Stomach (tissue), 9 donors: ENCODE data around the gene RNF4. TPM values are rescaled to one million over a fixed set of nuclear protein-coding genes. Genes with fewer than 3 reads are reported as not detected.
A peak's percentile ranks its signal among the peaks of the same experiment; 100 is the strongest.

Experiments
- DNase-seq, 2 donors: peaks; one replicate each; pipeline versions ENCODE4 v3.0.0 to v3.0.0-alpha.2; 2013 to 2019
- H3K27ac ChIP-seq, 5 donors: fragments of 200-600 bp in 4 of 5; sonication (generic) in 4 of 5; one replicate each; pipeline ENCODE4 v1.5.1; 2013 to 2019; ENCODE audit warnings: mild to moderate bottlenecking in 1 of 5, moderate library complexity in 1 of 5
- H3K27me3 ChIP-seq, 3 donors: fragments of 200-600 bp; sonication (generic); one replicate each; pipeline ENCODE4 v1.5.1; 2017 to 2019; ENCODE audit warnings: mixed run types in 1 of 3
- H3K36me3 ChIP-seq, 4 donors: fragments of 200-600 bp; sonication (generic); 1 replicate in 3 of 4; 2 replicates in 1 of 4; pipeline ENCODE4 v1.5.1; 2016 to 2019
- H3K4me1 ChIP-seq, 4 donors: fragments of 200-600 bp; sonication (generic); one replicate each; pipeline ENCODE4 v1.5.1; 2016 to 2019
- H3K4me3 ChIP-seq, 4 donors: fragments of 200-600 bp; sonication (generic) in 3 of 4; one replicate each; pipeline ENCODE4 v1.5.1; 2016 to 2019; ENCODE audit warnings: mild to moderate bottlenecking in 1 of 4
- H3K9me3 ChIP-seq, 4 donors: fragments of 200-600 bp; sonication (generic); one replicate each; pipeline ENCODE4 v1.5.1; 2016 to 2019
- CTCF ChIP-seq, 7 experiments: fragments of 450-650 bp in 4 of 7; fragments of 200-600 bp in 3 of 7; sonication (generic) in 3 of 7; IDR thresholded peaks; one replicate each; pipeline ENCODE4 v1.5.1; 2016 to 2019; ENCODE audit warnings: antibody characterized with exemption in 7 of 7, control low read depth in 2 of 7, mild to moderate bottlenecking in 1 of 7
- EP300 ChIP-seq: sonication (generic); formaldehyde crosslinking; IDR thresholded peaks from one replicate; pipeline ENCODE4 v1.6.1; 2017; ENCODE audit warnings: antibody characterized with exemption
- POLR2A ChIP-seq, 4 donors: fragments of 450-650 bp; IDR thresholded peaks; one replicate each; pipeline ENCODE4 v1.6.1; 2016; ENCODE audit warnings: antibody characterized with exemption in 4 of 4, control low read depth in 2 of 4, mild to moderate bottlenecking in 1 of 4, moderate library complexity in 1 of 4
- POLR2AphosphoS5 ChIP-seq, 3 donors: sonication (generic); formaldehyde crosslinking; IDR thresholded peaks; one replicate each; pipeline ENCODE4 v1.6.1; 2016; ENCODE audit warnings: antibody characterized with exemption in 3 of 3
- WGBS, 5 donors: extraction: QIAGEN DNeasy Blood & Tissue Kit in 3 of 5; methylation state at CpG; one replicate each; pipeline versions ENCODE4 v1.1.5 to v1.1.7; 2013 to 2018; 5-methylcytosine and 5-hydroxymethylcytosine counted together
- intact Hi-C: fragments of 100-400 bp; cut with DNase I; formaldehyde crosslinking; loops from one replicate; pipeline ENCODE4 v1.15.1; 2023; ENCODE audit warnings: low total_unique reads
- polyA plus RNA-seq, 3 donors: library from polyadenylated mRNA; stranded (reverse); fragments of 200-250 nt; gene quantifications; one replicate each; pipeline ENCODE4 v1.2.3, GENCODE V29; 2013
- total RNA-seq, 5 donors: library from RNA; depleted of rRNA; stranded (reverse); fragments of >200 nt; gene quantifications; one replicate each; pipeline versions ENCODE4 v1.1.0 to v1.2.3, GENCODE V29; 2014 to 2016
- donor health status: healthy with polysubstance abuse.
- donor health status: Bipolar disorder and iron deficiency.
- donor health status: healthy.

RNF4 gene
- total and polyA plus RNA-seq, 8 donors = 5.3 to 75.2 (median 29.0) TPM

GRCh38 chr4:2470791-2471190, 1.9 kb downstream of the RNF4 start:
- H3K36me3 ChIP-seq = peaks cover 0 to 39% (median 34%) of the 10 kb centered on the region in 4 donors
- intact Hi-C loops = loop anchor here (10.0 kb wide), 1 partner anchor 64 kb away; the partner anchor contains the start of gene FAM193A
- WGBS, 5 donors = 61 to 76% (median 72%) methylated on average over 7 of the region's 7 CpGs
- TF ChIP-seq POLR2AphosphoS5 (IDR thresholded peaks at IDR 0.05) = no peak
- TF ChIP-seq POLR2A (IDR thresholded peaks at IDR 0.05) = no peak
- no peak for TF ChIP-seq EP300
- no peak for TF ChIP-seq CTCF (IDR thresholded peaks at IDR 0.05)
- H3K27ac ChIP-seq = no peak overlapping the region
- H3K4me3 ChIP-seq = peak overlapping the region in 2 of 4 donors; percentile 97 to 98
- peaks cover 36 to 71% (median 47%) of the 10 kb centered on the region in 4 donors for H3K4me1 ChIP-seq
- H3K9me3 ChIP-seq = no peaks in the 10 kb centered on the region
- no peak for DNase-seq
- H3K27me3 ChIP-seq = no peaks in the 10 kb centered on the region

GRCh38 chr4:2472187-2472586, 3.3 kb downstream of the RNF4 start:
- no peaks in the 10 kb centered on the region for H3K9me3 ChIP-seq

GRCh38 chr4:2478229-2478628, 9.3 kb downstream of the RNF4 start:
- Histone ChIP-seq H3K9me3 (no peaks in the 10 kb centered on the region), H3K4me1 (peaks cover 69 to 93% (median 77%) of the 10 kb centered on the region in 4 donors), H3K4me3 (no peak overlapping the region), H3K27ac (peak overlapping the region in 1 of 5 donors; percentile 12), H3K36me3 (peaks cover 0 to 17% (median 10%) of the 10 kb centered on the region in 4 donors), H3K27me3 (no peaks in the 10 kb centered on the region)
- TF ChIP-seq POLR2AphosphoS5 (IDR thresholded peaks at IDR 0.05) (no peak), EP300 (no peak), CTCF (IDR thresholded peaks at IDR 0.05) (no peak), POLR2A (IDR thresholded peaks at IDR 0.05) (no peak)
- WGBS, 5 donors = 32 to 54% (median 52%) methylated on average over 3 of the region's 3 CpGs
- DNase-seq = no peak
- intact Hi-C loops = loop anchor here (10.0 kb wide), 1 partner anchor 57 kb away; the partner anchor contains the start of gene FAM193A

More at GRCh38 chr4:2472187-2472586, 3.3 kb downstream of the RNF4 start:
- no peak for DNase-seq
- Histone ChIP-seq H3K4me3 (no peak overlapping the region), H3K27me3 (no peaks in the 10 kb centered on the region), H3K27ac (no peak overlapping the region), H3K4me1 (peaks cover 40 to 75% (median 51%) of the 10 kb centered on the region in 4 donors), H3K36me3 (peaks cover 0 to 39% (median 34%) of the 10 kb centered on the region in 4 donors)
- 94 to 99% (median 97%) methylated on average over 4 of the region's 4 CpGs for WGBS, 5 donors
- TF ChIP-seq CTCF (IDR thresholded peaks at IDR 0.05) (no peak), POLR2A (IDR thresholded peaks at IDR 0.05) (no peak), POLR2AphosphoS5 (IDR thresholded peaks at IDR 0.05) (no peak), EP300 (no peak)
- intact Hi-C loops = loop anchor here (10.0 kb wide), 1 partner anchor 63 kb away; the partner anchor contains the start of gene FAM193A

GRCh38 chr4:2480649-2481048, 11.7 kb downstream of the RNF4 start:
- WGBS, 5 donors = 76 to 86% (median 78%) methylated on average over 5 of the region's 5 CpGs
- H3K9me3 ChIP-seq = no peaks in the 10 kb centered on the region
- H3K4me3 ChIP-seq = no peak overlapping the region
- DNase-seq = no peak
- intact Hi-C loops = no loop called here
- H3K27ac ChIP-seq = peak overlapping the region in 1 of 5 donors; percentile 16
- H3K27me3 ChIP-seq = no peaks in the 10 kb centered on the region
- H3K4me1 ChIP-seq = peaks cover 86 to 100% (median 94%) of the 10 kb centered on the region in 4 donors
- no peaks in the 10 kb centered on the region for H3K36me3 ChIP-seq
- no peak for TF ChIP-seq POLR2AphosphoS5 (IDR thresholded peaks at IDR 0.05)
- TF ChIP-seq POLR2A (IDR thresholded peaks at IDR 0.05) = no peak
- TF ChIP-seq CTCF (IDR thresholded peaks at IDR 0.05) = no peak
- TF ChIP-seq EP300 = no peak
